ENCODE measurements around the gene LIMK1.
"Not testable (repeated sequence)": the region's sequence is repeated elsewhere in the genome, so short reads cannot be mapped to it uniquely, and the experiment has no call there.

The LIMK1 gene

DNA sequence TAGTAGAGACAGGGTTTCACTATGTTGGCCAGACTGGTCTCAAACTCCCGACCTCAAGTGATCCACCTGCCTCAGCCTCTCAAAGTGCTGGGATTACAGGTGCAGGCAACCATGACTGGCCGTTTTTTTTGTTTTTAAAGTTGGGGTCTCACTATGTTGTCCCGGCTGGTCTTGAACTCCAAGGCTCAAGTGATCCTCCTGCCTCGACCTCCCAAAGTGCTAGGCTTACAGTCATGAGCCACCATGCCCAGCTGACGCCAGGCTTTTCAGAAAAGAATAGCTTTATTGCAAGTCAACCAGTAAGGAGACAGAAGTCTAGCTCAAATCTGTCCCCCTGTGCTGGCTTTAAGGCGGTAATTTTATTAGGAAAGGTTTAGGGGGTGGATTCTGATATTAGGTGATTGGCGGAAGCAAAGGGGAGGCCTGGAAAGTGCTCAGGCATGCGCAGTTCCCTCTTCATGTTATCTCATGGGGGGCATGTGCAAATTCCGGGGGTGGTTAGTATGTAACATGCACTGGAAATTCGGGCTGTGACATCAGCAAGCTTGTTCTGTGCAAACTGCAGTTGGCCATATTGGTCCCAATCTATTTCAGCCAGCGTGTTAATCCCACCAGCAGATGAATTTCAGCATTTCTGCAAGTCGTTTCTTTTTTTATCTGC is 42.7 kb downstream of the LIMK1 start:
- no peak for DNase-seq

DNA sequence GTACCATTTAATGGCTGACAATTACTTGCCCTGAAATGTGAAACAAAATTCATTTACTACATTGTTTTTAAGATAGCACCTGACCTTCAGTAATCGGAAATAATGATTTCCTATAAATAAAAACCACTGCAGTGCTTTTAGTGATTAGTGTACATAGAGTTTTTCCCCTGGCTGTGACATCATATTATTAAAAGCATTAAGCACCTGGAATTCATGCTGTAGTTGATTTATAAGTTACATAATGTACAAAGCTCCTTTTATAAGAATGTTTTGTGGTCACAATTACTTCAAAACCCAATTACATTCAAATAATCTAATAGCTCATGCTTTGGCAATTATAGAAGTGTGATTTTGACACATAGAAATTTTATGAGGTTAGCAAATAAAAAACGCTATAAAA is 46.3 kb downstream of the LIMK1 start:
- peak; percentile 60 for DNase-seq

DNA sequence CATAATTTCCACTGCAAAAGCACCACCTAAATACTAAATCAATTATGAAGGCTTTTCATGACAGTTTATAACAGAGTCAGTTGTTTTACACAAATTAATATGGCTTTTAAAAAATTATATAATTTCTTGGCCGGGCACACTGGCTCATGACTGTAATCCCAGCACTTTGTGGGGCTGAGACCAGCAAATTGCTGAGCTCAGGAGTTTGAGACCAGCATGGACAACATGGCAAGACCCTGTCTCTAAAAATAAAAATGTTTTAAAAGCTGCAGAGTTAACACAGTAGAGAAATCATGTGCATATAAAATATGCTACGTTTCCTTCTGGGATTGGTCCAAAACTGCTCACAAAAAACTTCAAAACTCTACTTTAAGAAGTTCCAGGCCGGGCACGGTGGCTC is 46.9 kb downstream of the LIMK1 start:
- DNase-seq: no peak

DNA sequence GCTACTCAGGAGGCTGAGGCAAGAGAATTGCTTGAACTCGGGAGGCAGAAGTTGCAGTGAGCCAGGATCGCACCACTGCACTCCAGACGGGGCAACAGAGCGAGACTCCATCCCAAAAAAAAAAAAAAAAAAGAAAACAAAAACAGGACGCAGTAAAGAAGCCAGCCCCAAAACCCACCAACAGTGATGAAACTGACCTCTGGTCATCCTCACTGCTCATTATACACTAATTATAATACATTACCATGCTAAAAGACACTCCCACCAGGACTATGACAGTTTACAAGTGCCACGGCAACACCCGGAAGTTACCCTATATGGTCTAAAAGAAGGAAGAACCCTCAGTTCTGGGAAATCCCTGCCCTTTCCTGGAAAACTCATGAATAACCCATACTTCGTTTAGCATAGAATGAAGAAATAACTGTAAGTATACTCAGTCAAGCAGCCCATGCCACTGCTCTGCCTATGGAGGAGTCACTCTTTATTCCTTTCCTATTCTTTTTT is 50.6 kb downstream of the LIMK1 start:
- no peak for DNase-seq

DNA sequence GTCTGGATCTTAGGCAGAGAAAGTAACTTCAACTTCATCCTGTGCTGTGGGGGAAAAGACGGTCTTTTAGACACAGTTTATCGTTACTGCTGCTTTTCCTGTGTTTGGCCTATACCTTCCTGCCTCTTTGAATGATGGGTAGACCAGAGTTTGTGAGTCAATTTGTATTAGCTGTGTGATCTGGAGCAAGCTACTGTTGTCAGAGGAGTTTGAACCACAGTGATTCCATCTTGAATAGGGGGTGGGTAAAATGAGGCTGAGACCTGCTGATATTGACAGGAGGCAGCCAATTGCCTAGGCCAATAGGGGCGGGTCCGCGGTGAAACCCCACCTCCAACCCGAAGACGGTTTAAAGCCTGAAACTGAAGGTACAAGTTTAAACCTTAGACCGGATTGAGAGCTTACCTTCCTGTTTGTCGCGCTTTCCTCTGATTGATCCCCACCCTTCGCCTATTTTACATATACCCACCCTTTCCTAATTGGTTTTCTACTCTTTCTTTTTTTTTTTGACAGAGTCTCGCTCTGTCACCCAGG is 54.8 kb downstream of the LIMK1 start:
- no peak for DNase-seq

DNA sequence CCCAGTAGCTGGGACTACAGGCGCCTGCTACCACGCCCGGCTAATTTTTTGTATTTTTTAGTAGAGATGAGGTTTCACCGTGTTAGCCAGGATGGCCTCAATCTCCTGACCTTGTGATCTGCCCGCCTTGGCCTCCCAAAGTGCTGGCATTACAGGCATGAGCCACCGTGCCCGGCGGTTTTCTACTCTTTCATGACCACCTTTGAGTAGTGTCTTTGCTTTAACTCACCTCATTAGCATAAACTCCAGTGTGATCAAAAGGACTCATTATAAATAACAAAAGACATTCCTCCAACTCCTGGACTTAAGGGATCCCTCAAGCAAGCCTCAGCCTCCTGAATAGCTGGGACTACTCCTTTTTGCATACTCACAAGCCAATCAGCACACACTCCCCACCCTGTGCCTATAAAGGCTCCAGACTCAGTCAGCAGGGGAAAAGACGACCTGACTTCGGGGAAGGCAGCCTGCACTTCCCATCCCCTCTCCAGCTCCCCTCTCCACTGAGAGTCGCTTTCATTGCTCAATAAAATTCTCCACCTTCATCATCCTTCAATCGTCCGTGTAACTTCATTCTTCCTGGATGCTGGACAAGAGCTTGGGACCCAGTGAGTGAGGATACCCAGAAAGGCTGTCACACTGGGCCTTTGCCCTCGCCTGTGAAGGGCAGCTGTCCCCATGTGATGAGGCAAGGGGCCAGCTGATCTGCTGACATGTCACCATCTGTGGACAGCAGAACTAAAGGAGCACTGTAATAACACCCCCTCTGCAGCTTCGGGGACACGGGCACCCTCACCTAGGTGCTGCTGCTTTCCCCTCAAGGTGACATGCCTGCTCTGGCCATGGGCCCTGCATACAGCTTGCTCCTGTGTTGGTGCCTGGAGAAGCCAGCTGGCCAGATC is 55.6 kb downstream of the LIMK1 start:
- no peak for DNase-seq

DNA sequence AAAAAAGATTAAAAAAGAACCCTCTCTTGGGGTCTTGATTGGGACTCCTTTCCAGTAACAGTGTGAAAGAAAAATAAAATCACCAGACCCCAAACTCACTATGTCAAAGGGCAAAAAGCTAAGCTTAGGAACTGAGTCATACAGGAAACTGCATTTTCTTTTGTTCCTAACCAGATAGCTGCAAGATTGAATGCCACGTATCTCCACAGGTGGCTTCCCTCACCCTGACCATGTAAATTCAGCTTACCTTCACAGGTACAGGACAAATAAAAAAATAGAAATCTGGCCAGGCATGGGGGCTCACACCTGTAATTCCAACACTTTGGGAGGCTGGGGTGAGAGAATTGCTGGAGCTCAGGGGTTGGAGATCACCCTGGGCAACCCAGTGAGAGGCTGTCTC is 58.1 kb downstream of the LIMK1 start:
- DNase-seq: no peak

DNA sequence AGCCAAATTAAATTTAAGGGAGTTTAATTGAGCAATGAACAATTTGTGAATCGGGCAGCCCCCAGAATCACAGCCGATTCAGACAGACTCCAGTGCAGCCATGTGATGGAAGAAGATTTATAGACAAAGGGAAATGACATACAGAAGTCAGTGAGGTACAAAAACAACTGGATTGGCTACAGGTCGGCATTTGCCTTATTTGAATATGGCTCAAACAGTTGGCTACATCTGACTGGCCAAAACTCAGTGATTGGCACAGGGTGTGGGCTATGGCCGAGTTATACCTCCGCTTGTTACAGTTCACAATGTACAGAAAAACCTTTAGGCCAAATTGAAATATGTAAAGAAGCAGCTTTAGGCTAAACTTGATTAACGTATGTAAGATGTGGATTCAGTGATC is 59.8 kb downstream of the LIMK1 start:
- DNase-seq: no peak

DNA sequence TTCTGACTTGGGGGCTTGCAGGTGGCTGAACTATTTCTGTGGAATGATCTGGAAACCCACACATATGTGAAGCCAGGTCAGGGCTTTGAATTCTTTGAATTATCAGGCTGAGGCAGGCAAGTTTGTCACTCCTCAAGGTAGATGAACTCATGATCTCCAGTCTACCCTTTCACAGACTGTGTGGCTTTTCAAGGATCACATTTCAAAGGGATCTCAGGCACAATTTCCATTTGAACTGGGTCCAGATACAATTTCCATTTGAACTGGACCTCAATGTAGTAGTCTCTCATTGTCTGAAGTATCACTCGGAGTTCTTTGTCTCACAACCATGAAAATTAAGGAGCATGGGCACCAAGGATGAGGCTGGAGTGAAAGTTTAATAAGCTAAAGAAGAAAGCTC is 64.9 kb downstream of the LIMK1 start:
- DNase-seq: no peak

DNA sequence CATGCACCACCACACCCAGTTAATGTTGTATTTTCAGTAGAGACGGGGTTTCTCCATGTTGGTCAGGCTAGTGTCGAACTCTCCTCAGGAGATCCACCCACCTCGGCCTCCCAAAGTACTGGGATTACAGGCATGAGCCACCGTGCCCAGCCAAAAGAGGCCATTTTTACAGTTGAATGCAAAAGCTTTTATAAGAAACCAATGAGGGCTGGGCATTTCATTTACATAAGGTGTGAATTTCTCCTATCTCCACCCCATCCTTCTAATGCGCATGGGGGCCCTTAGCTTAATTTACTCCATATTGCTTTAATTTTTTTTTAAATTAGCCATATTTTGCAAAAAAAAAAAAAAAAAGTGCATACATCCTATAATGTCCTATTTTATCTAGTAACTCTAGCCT is 65.5 kb downstream of the LIMK1 start:
- no peak for DNase-seq

DNA sequence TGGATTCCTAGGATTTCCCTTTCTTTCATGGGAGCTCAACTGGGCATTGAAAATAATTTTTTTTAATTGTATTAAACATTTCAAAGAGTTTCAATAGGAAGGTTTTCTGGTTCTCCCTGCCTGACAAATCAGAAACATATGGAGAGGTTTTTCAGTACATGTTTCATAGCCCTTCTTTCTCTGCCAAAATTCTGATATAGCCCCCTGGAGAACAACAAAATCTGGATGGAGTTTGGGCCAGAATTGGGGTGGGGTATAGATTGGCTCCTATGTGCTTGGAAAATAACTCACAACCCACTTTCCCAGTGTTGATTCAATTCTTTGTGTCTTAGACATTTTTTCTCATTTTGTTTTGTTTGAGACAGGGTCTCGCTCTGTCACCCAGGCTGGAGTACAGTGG is 66.0 kb downstream of the LIMK1 start:
- no peak for DNase-seq

DNA sequence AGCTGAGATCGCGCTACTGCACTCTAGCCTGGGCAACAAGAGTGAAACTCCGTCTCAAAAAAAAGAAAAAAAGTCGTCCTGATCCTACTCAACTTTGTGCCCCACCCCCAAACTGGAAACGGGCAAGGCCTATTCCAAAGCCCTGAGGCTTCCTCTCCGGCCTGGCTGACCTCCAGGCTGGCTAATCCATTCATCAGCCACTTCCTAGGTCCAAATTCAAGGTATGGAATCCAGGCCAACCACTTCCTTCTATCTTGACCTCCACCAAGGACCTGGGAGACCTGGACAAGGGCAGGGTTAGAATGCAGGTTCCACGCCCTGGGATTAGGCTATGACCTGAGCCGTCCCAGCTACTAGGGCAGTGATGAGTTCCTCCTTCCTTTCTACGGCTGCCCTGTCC is 70.1 kb downstream of the LIMK1 start:
- no peak for DNase-seq

DNA sequence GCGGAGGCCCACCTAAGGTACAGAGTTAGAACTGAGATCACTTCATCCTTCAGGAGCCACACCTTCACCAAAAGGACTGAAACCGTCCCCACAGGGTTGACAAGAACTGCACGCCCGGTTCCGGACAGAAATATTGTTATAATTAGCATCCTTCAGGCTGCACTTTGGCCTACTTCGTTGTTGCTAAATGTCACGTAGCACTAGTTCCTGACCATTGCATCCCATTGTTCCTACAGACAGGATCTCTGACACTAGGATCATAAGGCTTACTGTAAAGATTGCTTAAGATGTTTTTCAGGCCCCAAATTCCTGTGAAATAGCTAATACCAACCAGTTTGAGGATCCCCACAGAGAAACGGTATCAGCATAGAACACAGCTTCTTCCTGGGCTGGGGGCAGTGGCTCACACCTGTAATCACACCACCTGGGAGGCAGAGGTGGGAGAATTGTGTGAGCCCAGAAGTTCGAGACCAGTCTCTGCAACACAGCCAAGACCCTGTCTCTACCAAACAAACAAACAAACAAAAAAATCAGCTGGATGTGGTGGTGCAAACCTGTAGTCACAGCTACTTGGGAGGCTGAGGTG is 72.3 kb downstream of the LIMK1 start:
- DNase-seq: no peak

DNA sequence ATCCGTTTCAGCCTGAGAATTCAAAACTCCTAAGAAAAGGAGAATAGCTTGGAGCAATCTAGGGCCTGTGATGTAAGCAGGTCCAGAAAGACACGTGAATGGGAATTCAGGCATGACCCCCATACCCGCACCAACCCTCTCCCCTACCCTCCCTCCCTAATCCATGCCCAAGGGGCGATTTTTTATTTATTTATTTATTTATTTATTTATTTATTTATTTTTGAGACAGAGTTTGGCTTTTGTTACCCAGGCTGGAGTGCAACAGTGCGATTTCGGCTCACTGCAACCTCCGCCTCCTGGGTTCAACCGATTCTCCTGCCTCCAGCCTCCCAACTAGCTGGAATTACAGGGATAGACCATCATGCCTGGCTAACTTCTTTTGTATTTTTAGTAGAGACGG is 74.0 kb downstream of the LIMK1 start:
- DNase-seq: no peak

DNA sequence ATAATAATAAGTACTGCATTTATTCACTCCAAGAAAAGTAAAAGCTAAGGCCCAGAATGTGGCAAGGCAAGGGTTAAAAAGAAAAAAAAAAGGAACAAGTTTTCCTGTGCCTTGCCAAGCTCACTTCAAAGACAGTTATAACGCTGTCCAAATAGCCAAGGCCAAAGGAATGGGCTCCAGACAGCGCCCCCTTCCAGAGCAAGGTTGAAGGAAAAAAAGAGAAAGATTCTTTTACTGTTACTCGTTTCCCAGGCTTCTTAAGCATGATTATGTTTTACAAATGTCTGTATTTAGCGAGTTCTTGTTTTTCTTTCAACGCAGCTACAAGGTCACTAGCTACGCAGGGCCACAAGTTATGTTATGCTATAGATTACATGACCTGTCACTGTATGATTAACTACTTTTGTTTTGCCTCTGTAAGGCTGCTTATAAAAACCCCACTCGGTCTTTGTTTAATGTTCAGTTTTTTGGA is 81.4 kb downstream of the LIMK1 start:
- no peak for DNase-seq

DNA sequence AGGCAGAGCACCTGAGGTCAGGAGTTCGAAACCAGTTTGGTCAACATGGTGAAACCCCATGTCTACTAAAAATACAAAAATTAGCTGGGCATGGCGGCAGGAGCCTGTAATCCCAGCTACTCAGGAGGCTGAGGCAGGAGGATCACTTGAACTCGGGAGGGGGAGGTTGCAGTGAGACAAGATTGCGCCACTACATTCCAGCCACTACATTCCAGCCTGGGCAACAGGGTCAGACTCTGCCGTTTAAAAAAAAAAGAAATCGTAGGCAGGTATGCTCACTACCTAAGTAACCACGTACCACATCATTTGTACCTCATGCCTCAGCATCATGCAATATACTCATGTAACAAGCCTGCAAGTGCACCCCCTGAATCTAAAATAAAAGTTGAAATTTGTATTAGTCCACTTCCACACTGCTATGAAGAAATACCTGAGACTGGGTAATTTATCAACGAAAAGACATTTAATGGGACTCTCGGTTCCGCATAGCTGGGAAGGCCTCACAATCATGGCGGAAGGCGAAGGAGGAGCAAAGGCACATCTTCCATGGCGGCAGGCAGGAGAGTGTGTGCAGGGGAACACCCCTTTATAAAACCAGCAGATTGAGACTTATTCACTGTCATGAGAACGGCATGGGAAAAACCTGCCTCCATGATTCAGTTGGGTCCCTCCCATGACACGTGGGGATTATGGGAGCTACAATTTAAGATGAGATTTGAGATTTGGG is 82.4 kb downstream of the LIMK1 start:
- DNase-seq: no peak

DNA sequence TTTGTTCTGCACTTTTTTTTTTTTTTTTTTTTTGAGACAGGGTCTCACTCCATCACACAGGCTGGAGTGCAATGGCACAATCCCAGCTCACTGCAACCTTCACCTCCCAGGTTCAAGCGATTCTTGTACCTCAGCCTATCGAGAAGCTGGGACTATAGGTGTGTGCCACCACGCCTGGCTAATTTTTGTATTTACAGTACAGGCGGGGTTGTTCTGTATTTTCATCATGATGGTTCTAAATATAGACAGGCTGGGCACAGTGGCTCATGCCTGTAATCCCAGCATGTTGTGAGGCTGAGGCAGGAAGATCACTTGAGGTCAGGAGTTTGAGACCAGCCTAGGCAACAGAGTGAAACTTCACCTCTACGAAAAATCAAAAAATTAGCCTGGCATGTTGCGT is 83.7 kb downstream of the LIMK1 start:
- DNase-seq: not testable (repeated sequence)
